Ovary (tissue), 9 donors: Measurements from ENCODE around the gene PBX4. TPM values are rescaled to one million over a fixed set of nuclear protein-coding genes. Genes with fewer than 3 reads are reported as not detected.

Source experiments
- DNase-seq, 5 donors: peaks; one replicate each; pipeline ENCODE4 v3.0.0-alpha.2; 2019 to 2020
- H3K27ac ChIP-seq, 2 donors: fragments of 200-600 bp; one replicate each; pipeline versions ENCODE4 v1.5.1 to v1.8.0; 2019 to 2022
- H3K27me3 ChIP-seq: fragments of 200-600 bp; one replicate; pipeline ENCODE4 v1.8.0; 2022
- H3K36me3 ChIP-seq: fragments of 200-600 bp; sonication (generic); one replicate; pipeline ENCODE4 v1.5.1; 2019
- H3K4me1 ChIP-seq: one replicate; pipeline ENCODE4 v1.8.1; 2013; ENCODE audit warnings: mild to moderate bottlenecking, moderate library complexity; ENCODE audit not compliant: insufficient read depth
- H3K4me3 ChIP-seq: fragments of 200-600 bp; sonication (generic); one replicate; pipeline ENCODE4 v1.5.1; 2017
- H3K9me3 ChIP-seq, 2 donors: fragments of 200-600 bp in 1 of 2; sonication (generic) in 1 of 2; one replicate each; pipeline versions ENCODE4 v1.5.1 to v1.8.1; 2013 to 2019; ENCODE audit warnings: mild to moderate bottlenecking in 1 of 2, moderate library complexity in 1 of 2
- EP300 ChIP-seq: sonication (generic); formaldehyde crosslinking; IDR thresholded peaks from one replicate; pipeline ENCODE4 v1.6.1; 2017; ENCODE audit warnings: antibody characterized with exemption
- POLR2A ChIP-seq: fragments of 450-650 bp; IDR thresholded peaks from one replicate; pipeline ENCODE4 v1.6.1; 2017; ENCODE audit warnings: antibody characterized with exemption, mild to moderate bottlenecking, moderate library complexity
- WGBS, 3 donors: extraction: QIAGEN DNeasy Blood & Tissue Kit in 1 of 3; methylation state at CpG; one replicate each; pipeline versions ENCODE4 v1.1.5 to v1.1.7; 2013 to 2017; 5-methylcytosine and 5-hydroxymethylcytosine counted together
- intact Hi-C, 4 donors: fragments of 100-400 bp; cut with DNase I; formaldehyde crosslinking; loops; one replicate each; pipeline versions ENCODE4 v1.11.0 to v1.15.1; 2022 to 2023
- polyA plus RNA-seq, 2 donors: library from polyadenylated mRNA; stranded (reverse); fragments of 200-250 nt in 1 of 2; fragments of 350-450 nt in 1 of 2; fragmentation: Illumina TruSeq in 1 of 2; extraction: RNeasy Lipid Tissue Mini Kit (QIAGEN cat#74804) in 1 of 2; gene quantifications; one replicate each; pipeline ENCODE4 v1.2.3, GENCODE V29; 2013 to 2014
- total RNA-seq, 7 donors: library from RNA; depleted of rRNA in 2 of 7; stranded (reverse); fragments of >200 nt in 2 of 7; fragmentation: NEBNext Ultra II Directional in 3 of 7; extraction: Animal tissue kit (Norgen Biotek cat#: 25700) in 3 of 7; gene quantifications; one replicate each; pipeline versions ENCODE4 v1.1.0 to v1.2.4, GENCODE V29; 2016 to 2023
- TF ChIP-seq, protein P1 (sequence below), 3 donors: fragments of 450-650 bp in 2 of 3; fragments of 200-600 bp in 1 of 3; IDR thresholded peaks; one replicate each; pipeline versions ENCODE4 v1.5.1 to v1.8.0; 2016 to 2022; ENCODE audit warnings: antibody characterized with exemption in 3 of 3, mild to moderate bottlenecking in 1 of 3
- donor health status: DM: no; HTN: no; CAD: no; lungs with moderate emphysema.
- donor health status: DM: no; HTN: no; CAD: no.
- donor health status: Bipolar disorder and iron deficiency.
- donor health status: DM: yes; HTN: yes; CAD: no.
- donor health status: DM: no; HTN: no; CAD: no.
- donor health status: DM: yes; HTN: yes; CAD: no.

Gene PBX4
- total and polyA plus RNA-seq, 9 donors: 0.73 to 4.4 (median 3.2) TPM

DNA sequence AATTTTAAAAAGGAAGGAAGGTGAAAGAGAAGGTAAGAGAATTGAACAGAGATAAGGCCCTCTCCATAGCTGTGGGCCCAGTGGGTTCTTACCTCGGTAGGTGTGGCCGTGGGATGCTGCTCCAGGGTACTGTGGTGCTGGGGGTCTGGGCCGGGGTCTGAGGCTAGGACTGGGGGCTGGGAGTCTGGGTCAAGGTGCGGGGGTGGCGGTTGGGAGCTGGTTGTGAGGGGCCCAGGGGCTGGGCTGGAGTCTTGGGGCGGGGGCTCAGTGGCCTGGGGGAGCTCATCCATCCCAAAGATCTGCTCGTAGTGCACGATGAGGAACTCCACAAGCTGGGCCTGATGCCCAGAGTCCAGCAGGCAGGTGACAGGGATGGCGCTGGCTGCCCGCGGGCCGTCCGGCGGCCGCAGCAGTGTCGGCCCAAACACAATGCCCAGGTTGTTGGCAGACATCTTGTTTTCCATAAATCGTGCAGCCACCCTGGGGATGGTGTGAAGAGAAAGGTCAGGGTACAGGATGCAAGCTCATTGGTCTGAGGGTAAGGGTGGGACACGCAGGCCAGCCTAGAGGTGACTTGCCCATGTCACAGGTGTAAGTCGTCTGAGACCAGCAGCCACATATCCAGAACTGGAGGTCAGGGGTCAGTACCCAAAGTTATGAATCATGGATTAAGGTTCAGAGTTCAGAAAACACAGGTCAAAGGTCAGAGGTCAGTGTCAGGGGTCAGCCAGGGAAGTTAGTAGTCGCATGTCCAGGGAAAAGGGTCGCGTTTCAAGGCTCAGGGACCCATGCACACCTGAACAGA is 15.4 kb upstream of the PBX4 start:
- Histone ChIP-seq H3K4me1 (no peaks in the 10 kb centered on the region), H3K36me3 (no peaks in the 10 kb centered on the region), H3K9me3 (no peaks in the 10 kb centered on the region), H3K27me3 (no peaks in the 10 kb centered on the region), H3K27ac (no peak overlapping the region), H3K4me3 (no peak overlapping the region)
- 90% methylated on average over 22 of the region's 22 CpGs for WGBS, 3 donors
- intact Hi-C loops: no loop called here
- no peak for DNase-seq
- no peak for TF ChIP-seq EP300
- TF ChIP-seq, protein P1, sequence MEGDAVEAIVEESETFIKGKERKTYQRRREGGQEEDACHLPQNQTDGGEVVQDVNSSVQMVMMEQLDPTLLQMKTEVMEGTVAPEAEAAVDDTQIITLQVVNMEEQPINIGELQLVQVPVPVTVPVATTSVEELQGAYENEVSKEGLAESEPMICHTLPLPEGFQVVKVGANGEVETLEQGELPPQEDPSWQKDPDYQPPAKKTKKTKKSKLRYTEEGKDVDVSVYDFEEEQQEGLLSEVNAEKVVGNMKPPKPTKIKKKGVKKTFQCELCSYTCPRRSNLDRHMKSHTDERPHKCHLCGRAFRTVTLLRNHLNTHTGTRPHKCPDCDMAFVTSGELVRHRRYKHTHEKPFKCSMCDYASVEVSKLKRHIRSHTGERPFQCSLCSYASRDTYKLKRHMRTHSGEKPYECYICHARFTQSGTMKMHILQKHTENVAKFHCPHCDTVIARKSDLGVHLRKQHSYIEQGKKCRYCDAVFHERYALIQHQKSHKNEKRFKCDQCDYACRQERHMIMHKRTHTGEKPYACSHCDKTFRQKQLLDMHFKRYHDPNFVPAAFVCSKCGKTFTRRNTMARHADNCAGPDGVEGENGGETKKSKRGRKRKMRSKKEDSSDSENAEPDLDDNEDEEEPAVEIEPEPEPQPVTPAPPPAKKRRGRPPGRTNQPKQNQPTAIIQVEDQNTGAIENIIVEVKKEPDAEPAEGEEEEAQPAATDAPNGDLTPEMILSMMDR (IDR thresholded peaks at IDR 0.05): no peak
- no peak for TF ChIP-seq POLR2A

DNA sequence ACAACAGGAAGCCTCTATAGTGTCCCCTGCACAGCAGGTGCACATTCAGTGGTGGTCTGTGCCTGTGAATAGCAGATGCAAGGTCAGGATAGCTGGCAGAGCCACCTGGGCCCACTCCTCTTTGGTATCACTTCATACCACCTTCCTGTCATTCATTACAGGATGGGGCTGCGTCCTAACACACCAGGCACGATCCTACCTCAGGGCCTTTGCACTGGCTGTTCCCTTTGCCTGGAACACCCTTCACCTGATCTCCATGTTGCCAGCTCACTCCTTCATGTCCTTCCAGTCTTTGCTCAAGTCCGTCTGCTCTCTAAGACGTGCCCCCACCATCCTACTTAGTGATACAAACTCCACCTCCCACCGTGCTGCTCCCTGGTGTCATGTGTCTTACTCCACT is 14.2 kb upstream of the PBX4 start:
- no peaks in the 10 kb centered on the region for H3K27me3 ChIP-seq
- no peaks in the 10 kb centered on the region for H3K9me3 ChIP-seq
- TF ChIP-seq POLR2A (no peak), EP300 (no peak)
- TF ChIP-seq, protein P1 (IDR thresholded peaks at IDR 0.05): no peak
- intact Hi-C loops: no loop called here
- no peaks in the 10 kb centered on the region for H3K4me1 ChIP-seq
- WGBS, 3 donors: 72 to 84% (median 81%) methylated on average over 5 of the region's 5 CpGs
- H3K4me3 ChIP-seq: no peak overlapping the region
- no peak for DNase-seq
- no peaks in the 10 kb centered on the region for H3K36me3 ChIP-seq
- no peak overlapping the region for H3K27ac ChIP-seq

DNA sequence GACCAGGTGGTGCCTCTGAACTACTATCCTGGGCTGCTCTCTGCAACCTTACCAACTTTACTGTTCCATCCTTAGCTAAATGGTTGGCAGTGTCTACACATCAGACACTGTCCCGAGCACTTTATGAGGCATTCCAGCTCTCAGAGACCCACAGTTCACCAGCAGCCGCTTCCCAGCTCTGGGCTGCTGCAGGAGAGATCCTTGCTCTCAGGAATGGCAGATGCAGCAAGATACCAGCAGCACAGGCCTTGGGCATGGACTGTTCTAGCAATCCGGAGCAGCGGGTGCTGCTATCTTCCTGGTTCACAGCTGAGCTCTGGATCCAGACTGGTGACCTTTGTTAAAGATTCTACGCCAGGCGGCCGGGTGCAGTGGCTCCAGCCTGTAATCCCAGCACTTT is 12.9 kb upstream of the PBX4 start:
- no peak overlapping the region for H3K27ac ChIP-seq

DNA sequence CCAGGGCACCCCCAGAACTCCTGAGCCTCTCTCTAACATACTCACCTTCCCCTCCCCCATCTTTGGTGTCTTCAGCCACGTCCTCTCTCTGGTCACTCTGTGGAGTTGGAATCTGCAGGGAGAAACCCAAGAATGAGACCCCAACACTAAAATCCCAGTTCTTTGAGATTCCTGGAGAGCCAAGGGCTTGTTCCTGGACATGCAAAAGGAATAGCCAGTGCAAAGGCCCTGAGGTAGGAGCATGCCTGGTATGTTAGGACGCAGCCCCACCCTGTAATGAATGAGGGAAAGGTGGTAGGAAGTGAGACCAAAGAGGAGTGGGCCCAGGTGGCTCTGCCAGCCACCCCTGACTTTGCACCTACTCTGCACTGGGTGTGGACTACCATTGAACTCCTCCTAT is 11.9 kb upstream of the PBX4 start:
- Histone ChIP-seq H3K27ac (no peak overlapping the region), H3K4me3 (no peak overlapping the region), H3K4me1 (peaks cover 2% of the 10 kb centered on the region), H3K9me3 (no peaks in the 10 kb centered on the region), H3K36me3 (no peaks in the 10 kb centered on the region), H3K27me3 (no peaks in the 10 kb centered on the region)
- intact Hi-C loops: no loop called here
- TF ChIP-seq EP300: no peak
- TF ChIP-seq, protein P1 (IDR thresholded peaks at IDR 0.05): no peak
- TF ChIP-seq POLR2A: no peak
- no peak for DNase-seq
- WGBS, 3 donors: 98 to 100% (median 99%) methylated on average over 2 of the region's 2 CpGs

More for the DNA sequence above, 12.9 kb upstream of the PBX4 start:
- Histone ChIP-seq H3K27me3 (no peaks in the 10 kb centered on the region), H3K9me3 (no peaks in the 10 kb centered on the region), H3K36me3 (no peaks in the 10 kb centered on the region), H3K4me3 (no peak overlapping the region), H3K4me1 (peaks cover 2% of the 10 kb centered on the region)
- DNase-seq: no peak
- intact Hi-C loops: no loop called here
- 86 to 89% (median 89%) methylated on average over 7 of the region's 7 CpGs for WGBS, 3 donors
- no peak for TF ChIP-seq EP300
- TF ChIP-seq, protein P1 (IDR thresholded peaks at IDR 0.05): no peak
- TF ChIP-seq POLR2A: no peak
